Neural cell (in vitro differentiated cells): ENCODE measurements around the gene MYO1D.

Experiments
- EP300 ChIP-seq: fragments of 450-650 bp; conservative IDR thresholded peaks from 2 replicates; pipeline ENCODE4 v1.6.1; 2014; ENCODE audit warnings: antibody characterized with exemption, mild to moderate bottlenecking, moderate library complexity; ENCODE audit not compliant: poor library complexity, severe bottlenecking
- EZH2 ChIP-seq: fragments of 200-600, 300-800 bp; shearing (Covaris generic), sonication (generic); IDR thresholded peaks from 2 replicates; pipeline ENCODE4 v1.6.1; 2014; ENCODE audit warnings: antibody characterized with exemption, low read length, borderline replicate concordance, mild to moderate bottlenecking; ENCODE audit not compliant: insufficient read depth, poor library complexity, severe bottlenecking
- MXI1 ChIP-seq: fragments of 450-650 bp; conservative IDR thresholded peaks from 2 replicates; pipeline ENCODE4 v1.6.1; 2014; ENCODE audit warnings: antibody characterized with exemption, mild to moderate bottlenecking; ENCODE audit not compliant: poor library complexity, severe bottlenecking
- POLR2AphosphoS5 ChIP-seq: IDR thresholded peaks from 2 replicates; pipeline ENCODE4 v1.6.1; 2012
- RAD21 ChIP-seq: fragments of 450-650 bp; conservative IDR thresholded peaks from 2 replicates; pipeline ENCODE4 v1.6.1; 2014; ENCODE audit warnings: antibody characterized with exemption, mild to moderate bottlenecking, moderate library complexity
- SMC3 ChIP-seq: fragments of 450-650 bp; conservative IDR thresholded peaks from 2 replicates; pipeline ENCODE4 v1.6.1; 2014; ENCODE audit warnings: antibody characterized with exemption, mild to moderate bottlenecking, moderate library complexity; ENCODE audit not compliant: poor library complexity
- TF ChIP-seq, protein P1 (sequence below): fragments of 450-650 bp; IDR thresholded peaks from 2 replicates; pipeline ENCODE4 v1.5.1; 2014; ENCODE audit warnings: antibody characterized with exemption, mild to moderate bottlenecking, moderate library complexity; ENCODE audit not compliant: poor library complexity, severe bottlenecking
- TF ChIP-seq, protein P2 (sequence below): IDR thresholded peaks from 2 replicates; pipeline ENCODE4 v1.6.1; 2012; ENCODE audit warnings: borderline replicate concordance

DNA sequence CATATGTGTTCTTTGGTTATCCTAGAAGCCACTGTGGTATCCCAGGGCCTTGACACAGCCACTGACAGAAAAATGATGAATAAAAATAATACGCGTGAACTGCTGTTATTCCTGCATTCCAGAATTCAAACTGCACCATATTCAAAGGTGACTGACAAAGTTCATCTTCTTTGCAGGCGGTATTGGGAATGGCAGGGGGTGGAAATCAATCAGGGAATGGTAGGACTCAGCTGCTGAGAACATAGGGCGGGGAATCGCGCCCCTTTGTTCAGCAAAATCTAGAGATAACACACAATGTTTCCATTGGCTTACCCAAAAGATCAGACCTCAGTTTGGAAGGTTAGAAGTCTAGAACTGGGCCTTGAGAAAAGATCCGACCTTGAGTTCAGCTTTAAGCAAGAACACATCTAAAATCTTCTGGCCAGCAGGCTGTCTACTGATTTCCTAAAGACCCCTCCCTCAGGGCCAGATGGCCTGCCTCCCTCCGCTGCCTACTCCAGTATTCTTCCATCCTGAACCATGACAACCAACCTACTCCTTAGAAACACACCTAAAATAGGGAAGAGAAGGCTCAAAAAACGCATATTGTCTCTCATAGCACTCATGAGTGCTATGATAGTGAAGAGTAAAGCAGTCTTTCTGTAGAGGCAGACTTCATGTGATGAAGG is 356.1 kb downstream of the MYO1D start:
- no peak for TF ChIP-seq EZH2
- no peak for TF ChIP-seq EP300
- TF ChIP-seq, protein P1, sequence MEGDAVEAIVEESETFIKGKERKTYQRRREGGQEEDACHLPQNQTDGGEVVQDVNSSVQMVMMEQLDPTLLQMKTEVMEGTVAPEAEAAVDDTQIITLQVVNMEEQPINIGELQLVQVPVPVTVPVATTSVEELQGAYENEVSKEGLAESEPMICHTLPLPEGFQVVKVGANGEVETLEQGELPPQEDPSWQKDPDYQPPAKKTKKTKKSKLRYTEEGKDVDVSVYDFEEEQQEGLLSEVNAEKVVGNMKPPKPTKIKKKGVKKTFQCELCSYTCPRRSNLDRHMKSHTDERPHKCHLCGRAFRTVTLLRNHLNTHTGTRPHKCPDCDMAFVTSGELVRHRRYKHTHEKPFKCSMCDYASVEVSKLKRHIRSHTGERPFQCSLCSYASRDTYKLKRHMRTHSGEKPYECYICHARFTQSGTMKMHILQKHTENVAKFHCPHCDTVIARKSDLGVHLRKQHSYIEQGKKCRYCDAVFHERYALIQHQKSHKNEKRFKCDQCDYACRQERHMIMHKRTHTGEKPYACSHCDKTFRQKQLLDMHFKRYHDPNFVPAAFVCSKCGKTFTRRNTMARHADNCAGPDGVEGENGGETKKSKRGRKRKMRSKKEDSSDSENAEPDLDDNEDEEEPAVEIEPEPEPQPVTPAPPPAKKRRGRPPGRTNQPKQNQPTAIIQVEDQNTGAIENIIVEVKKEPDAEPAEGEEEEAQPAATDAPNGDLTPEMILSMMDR: no peak
- TF ChIP-seq, protein P2, sequence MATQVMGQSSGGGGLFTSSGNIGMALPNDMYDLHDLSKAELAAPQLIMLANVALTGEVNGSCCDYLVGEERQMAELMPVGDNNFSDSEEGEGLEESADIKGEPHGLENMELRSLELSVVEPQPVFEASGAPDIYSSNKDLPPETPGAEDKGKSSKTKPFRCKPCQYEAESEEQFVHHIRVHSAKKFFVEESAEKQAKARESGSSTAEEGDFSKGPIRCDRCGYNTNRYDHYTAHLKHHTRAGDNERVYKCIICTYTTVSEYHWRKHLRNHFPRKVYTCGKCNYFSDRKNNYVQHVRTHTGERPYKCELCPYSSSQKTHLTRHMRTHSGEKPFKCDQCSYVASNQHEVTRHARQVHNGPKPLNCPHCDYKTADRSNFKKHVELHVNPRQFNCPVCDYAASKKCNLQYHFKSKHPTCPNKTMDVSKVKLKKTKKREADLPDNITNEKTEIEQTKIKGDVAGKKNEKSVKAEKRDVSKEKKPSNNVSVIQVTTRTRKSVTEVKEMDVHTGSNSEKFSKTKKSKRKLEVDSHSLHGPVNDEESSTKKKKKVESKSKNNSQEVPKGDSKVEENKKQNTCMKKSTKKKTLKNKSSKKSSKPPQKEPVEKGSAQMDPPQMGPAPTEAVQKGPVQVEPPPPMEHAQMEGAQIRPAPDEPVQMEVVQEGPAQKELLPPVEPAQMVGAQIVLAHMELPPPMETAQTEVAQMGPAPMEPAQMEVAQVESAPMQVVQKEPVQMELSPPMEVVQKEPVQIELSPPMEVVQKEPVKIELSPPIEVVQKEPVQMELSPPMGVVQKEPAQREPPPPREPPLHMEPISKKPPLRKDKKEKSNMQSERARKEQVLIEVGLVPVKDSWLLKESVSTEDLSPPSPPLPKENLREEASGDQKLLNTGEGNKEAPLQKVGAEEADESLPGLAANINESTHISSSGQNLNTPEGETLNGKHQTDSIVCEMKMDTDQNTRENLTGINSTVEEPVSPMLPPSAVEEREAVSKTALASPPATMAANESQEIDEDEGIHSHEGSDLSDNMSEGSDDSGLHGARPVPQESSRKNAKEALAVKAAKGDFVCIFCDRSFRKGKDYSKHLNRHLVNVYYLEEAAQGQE: no peak
- TF ChIP-seq RAD21: no peak
- no peak for TF ChIP-seq SMC3
- TF ChIP-seq POLR2AphosphoS5: no peak
- no peak for TF ChIP-seq MXI1
